Measurements from ENCODE around the gene MMP2. TPM values are rescaled to one million over a fixed set of nuclear protein-coding genes. Genes with fewer than 3 reads are reported as not detected.

The MMP2 gene
- total and polyA plus RNA-seq, 2 donors (not counting 1 experiment from before 2014, with no cell fraction given), result 760 to 1,311 TPM

DNA sequence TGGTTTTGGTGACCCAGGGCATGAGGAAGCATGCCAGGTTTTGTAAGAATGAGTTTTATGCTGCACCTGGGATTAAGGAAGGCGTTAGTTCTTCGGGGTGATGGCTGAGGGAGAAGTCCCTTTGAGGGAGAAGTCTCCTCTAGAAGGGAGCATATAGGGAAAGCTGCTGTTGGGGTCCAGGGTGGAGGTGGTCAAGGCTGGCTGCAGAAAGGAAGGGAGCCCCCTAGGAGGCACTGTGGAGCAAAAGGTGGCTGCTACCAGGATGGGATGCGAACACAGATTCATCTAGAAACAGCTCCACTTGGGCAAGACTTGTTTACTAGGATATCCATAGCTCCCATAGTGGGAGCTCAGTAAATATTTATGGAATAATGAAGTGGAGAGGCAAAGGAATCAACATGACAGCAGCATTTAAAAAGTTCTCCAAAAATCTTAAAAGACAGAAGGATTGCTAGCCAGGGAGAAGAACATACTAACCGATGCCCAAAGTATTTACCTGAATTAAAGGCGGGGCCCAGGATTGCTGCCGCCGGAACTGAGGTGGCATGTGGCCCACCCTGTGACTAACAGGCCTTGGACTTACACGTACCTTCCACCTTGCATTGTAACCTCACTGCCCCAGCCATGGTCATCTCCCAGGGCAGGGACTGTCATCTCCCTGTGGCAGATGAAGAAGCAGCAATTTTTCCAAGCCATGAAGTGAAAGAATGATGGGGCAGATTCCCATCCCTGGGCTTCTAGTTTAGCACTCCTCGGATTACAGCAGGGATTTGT is 22.7 kb downstream of the MMP2 start:
- Histone ChIP-seq H3K4me2 (ENCODE audit: extremely low read depth, insufficient read depth, low read length) (no peak overlapping the region), H3K9ac (ENCODE audit: insufficient read depth, low read length) (no peak overlapping the region), H2AFZ (ENCODE audit: low read length) (no peak overlapping the region), H3K36me3 (ENCODE audit: control insufficient read depth, insufficient read depth, low read length) (peaks cover 36% of the 10 kb centered on the region), H3K27ac (ENCODE audit: insufficient read depth, low read length) (peak overlapping the region; percentile 34), H4K20me1 (ENCODE audit: control insufficient read depth, extremely low read depth, insufficient read depth, low read length) (no peaks in the 10 kb centered on the region), H3K4me3 (replicated peaks in 1 of 4; ENCODE audit: control extremely low read depth in 1 of 4, insufficient read depth in 1 of 4, low read depth in 3 of 4, low read length in 4 of 4) (no peak overlapping the region), H3K4me1 (ENCODE audit: control insufficient read depth, extremely low read depth, insufficient read depth, low read length) (peaks cover 36% of the 10 kb centered on the region), H3K27me3 (ENCODE audit: control insufficient read depth, insufficient read depth, low read length) (no peaks in the 10 kb centered on the region), H3K79me2 (ENCODE audit: control insufficient read depth, insufficient read depth, low read length) (no peaks in the 10 kb centered on the region), H3K9me3 (ENCODE audit: control insufficient read depth, insufficient read depth, low read depth, low read length) (no peaks in the 10 kb centered on the region)
- DNase-seq (ENCODE audit: low read depth in 2 of 2), result no peak
- TF ChIP-seq CTCF (conservative IDR thresholded peaks at IDR 0.05 in 1 of 2, IDR thresholded peaks at IDR 0.05 in 1 of 2; ENCODE audit: low read depth in 1 of 2, low read length in 2 of 2), result peak; percentile 49 to 52
- no peak for TF ChIP-seq EZH2 (IDR thresholded peaks at IDR 0.05; ENCODE audit: low read length, missing control alignments)

DNA sequence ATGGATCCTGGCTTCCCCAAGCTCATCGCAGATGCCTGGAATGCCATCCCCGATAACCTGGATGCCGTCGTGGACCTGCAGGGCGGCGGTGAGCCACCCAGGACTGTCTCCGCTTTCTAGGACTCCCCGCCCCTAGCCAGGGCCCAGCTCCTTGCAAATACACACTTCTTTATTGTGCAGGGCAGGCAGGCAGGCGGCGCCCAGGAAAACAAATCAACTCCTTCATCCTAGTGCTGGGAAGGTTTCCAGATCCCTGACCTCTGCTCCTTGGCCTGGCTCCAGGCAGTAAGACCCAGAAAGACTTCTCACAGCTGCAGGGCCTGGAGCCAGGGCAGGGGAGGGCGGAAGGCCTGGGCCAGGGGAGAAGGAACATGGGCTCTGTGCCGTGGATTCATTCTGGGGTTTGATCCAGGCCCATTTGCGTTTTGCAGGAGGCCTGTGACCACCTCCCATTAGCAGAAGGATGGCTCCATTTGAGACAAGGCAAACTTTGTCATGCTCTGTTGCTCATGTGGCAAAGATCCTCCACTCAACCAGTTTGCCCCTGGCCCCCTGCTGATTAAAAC is 23.9 kb downstream of the MMP2 start:
- no peak overlapping the region for H3K4me3 ChIP-seq (replicated peaks in 1 of 4; ENCODE audit: control extremely low read depth in 1 of 4, insufficient read depth in 1 of 4, low read depth in 3 of 4, low read length in 4 of 4)
- H3K9ac ChIP-seq (ENCODE audit: insufficient read depth, low read length), result no peak overlapping the region
- H3K9me3 ChIP-seq (ENCODE audit: control insufficient read depth, insufficient read depth, low read depth, low read length), result no peaks in the 10 kb centered on the region
- peaks cover 38% of the 10 kb centered on the region for H3K36me3 ChIP-seq (ENCODE audit: control insufficient read depth, insufficient read depth, low read length)
- H3K79me2 ChIP-seq (ENCODE audit: control insufficient read depth, insufficient read depth, low read length), result no peaks in the 10 kb centered on the region
- TF ChIP-seq EZH2 (IDR thresholded peaks at IDR 0.05; ENCODE audit: low read length, missing control alignments), result no peak
- TF ChIP-seq CTCF (conservative IDR thresholded peaks at IDR 0.05 in 1 of 2, IDR thresholded peaks at IDR 0.05 in 1 of 2; ENCODE audit: low read depth in 1 of 2, low read length in 2 of 2), result peak in 1 of 2 donors; percentile 30
- H2AFZ ChIP-seq (ENCODE audit: low read length), result no peak overlapping the region
- H3K4me1 ChIP-seq (ENCODE audit: control insufficient read depth, extremely low read depth, insufficient read depth, low read length), result peaks cover 36% of the 10 kb centered on the region
- H3K4me2 ChIP-seq (ENCODE audit: extremely low read depth, insufficient read depth, low read length), result peak overlapping the region; percentile 48
- H3K27me3 ChIP-seq (ENCODE audit: control insufficient read depth, insufficient read depth, low read length), result no peaks in the 10 kb centered on the region
- H3K27ac ChIP-seq (ENCODE audit: insufficient read depth, low read length), result peak overlapping the region; percentile 70
- no peaks in the 10 kb centered on the region for H4K20me1 ChIP-seq (ENCODE audit: control insufficient read depth, extremely low read depth, insufficient read depth, low read length)
- DNase-seq (ENCODE audit: low read depth in 2 of 2), result peak; percentile 97 to 98

GRCh38 chr16:55503726-55504550 is 24.9 kb downstream of the MMP2 start:
- Histone ChIP-seq H2AFZ (ENCODE audit: low read length) (no peak overlapping the region), H3K4me3 (replicated peaks in 1 of 4; ENCODE audit: control extremely low read depth in 1 of 4, insufficient read depth in 1 of 4, low read depth in 3 of 4, low read length in 4 of 4) (no peak overlapping the region), H3K9ac (ENCODE audit: insufficient read depth, low read length) (no peak overlapping the region), H3K36me3 (ENCODE audit: control insufficient read depth, insufficient read depth, low read length) (peaks cover 34% of the 10 kb centered on the region), H4K20me1 (ENCODE audit: control insufficient read depth, extremely low read depth, insufficient read depth, low read length) (no peaks in the 10 kb centered on the region), H3K4me1 (ENCODE audit: control insufficient read depth, extremely low read depth, insufficient read depth, low read length) (peaks cover 36% of the 10 kb centered on the region), H3K79me2 (ENCODE audit: control insufficient read depth, insufficient read depth, low read length) (no peaks in the 10 kb centered on the region), H3K9me3 (ENCODE audit: control insufficient read depth, insufficient read depth, low read depth, low read length) (no peaks in the 10 kb centered on the region), H3K27me3 (ENCODE audit: control insufficient read depth, insufficient read depth, low read length) (no peaks in the 10 kb centered on the region), H3K27ac (ENCODE audit: insufficient read depth, low read length) (peak overlapping the region; percentile 70), H3K4me2 (ENCODE audit: extremely low read depth, insufficient read depth, low read length) (no peak overlapping the region)
- no peak for DNase-seq (ENCODE audit: low read depth in 2 of 2)
- TF ChIP-seq CTCF (conservative IDR thresholded peaks at IDR 0.05 in 1 of 2, IDR thresholded peaks at IDR 0.05 in 1 of 2; ENCODE audit: low read depth in 1 of 2, low read length in 2 of 2) (no peak), EZH2 (IDR thresholded peaks at IDR 0.05; ENCODE audit: low read length, missing control alignments) (no peak)

All from fibroblast of lung (primary cell).